ES-I3 (cell line): ENCODE data around the gene BLOC1S1.

Source experiments
- H3K36me3 ChIP-seq: 2 replicates; pipeline ENCODE4 v1.6.1; 2013; ENCODE audit warnings: mild to moderate bottlenecking, low read length, control low read depth, moderate library complexity; ENCODE audit not compliant: insufficient read depth
- H3K4me1 ChIP-seq: 2 replicates; pipeline ENCODE4 v1.6.1; 2013; ENCODE audit warnings: mild to moderate bottlenecking, control low read depth, low read length; ENCODE audit not compliant: insufficient read depth
- H3K9ac ChIP-seq: 2 replicates; pipeline ENCODE4 v1.6.1; 2013; ENCODE audit warnings: low read depth, mild to moderate bottlenecking, low read length, moderate library complexity
- H3K9me3 ChIP-seq: 2 replicates; pipeline ENCODE4 v1.6.1; 2013; ENCODE audit warnings: mild to moderate bottlenecking, low read length, moderate library complexity; ENCODE audit not compliant: control insufficient read depth, insufficient read depth

Gene BLOC1S1

DNA sequence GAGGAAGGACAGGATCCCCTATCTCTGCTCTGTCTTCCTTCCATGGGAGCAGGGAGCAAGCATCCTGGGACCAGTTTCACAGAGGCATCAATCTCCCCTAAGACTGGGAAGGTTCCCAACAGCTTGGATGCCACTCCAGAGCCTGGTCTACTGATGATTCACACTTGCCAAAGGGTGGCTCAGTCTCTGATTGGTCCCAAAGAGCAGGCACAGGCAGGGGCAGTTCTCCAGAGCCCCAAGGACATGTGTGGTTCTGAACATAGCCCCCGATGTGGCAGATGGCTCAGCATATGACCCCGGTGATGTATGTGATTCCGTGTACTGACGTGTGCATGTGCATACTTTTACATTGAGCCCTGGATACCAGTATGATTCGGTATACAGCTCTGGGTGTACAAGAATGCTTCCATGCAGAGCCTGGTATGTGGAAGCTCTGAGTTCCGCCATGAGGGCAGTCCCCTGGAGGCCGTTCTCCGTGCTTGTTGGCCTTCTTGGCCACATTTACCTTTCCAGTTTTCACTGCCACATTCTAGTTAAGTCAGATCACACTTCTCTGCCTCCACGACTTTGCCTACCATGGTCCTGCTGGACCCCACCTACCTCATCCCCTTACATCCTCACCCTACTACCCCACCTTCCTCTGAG lies 29.4 kb upstream of the BLOC1S1 start:
- no peaks in the 10 kb centered on the region for H3K4me1 ChIP-seq
- no peaks in the 10 kb centered on the region for H3K9me3 ChIP-seq
- H3K9ac ChIP-seq, result no peak overlapping the region

DNA sequence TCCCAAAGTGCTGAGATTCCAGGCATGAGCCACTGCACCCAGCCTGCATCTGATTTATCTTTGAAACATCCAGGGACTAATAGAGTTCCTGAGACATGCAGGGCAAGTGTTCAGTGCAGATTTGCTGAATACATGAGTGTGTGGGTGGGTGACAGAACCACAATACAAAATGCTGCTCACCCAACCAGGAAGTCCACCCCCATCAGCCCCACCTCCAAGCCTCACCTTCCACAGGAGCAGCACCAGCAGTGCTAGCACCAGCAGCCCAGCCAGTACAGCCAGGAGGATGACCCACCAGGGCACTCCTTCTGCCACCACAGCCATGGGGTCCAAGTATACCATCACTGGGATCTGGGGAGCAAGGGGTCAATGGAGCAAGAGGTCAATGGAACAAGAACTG lies 28.1 kb upstream of the BLOC1S1 start:
- H3K36me3 ChIP-seq, result peaks cover 6% of the 10 kb centered on the region; the same call in 1 of the 2 replicates
- H3K9ac ChIP-seq, result no peak overlapping the region
- H3K4me1 ChIP-seq, result no peaks in the 10 kb centered on the region
- H3K9me3 ChIP-seq, result no peaks in the 10 kb centered on the region; the same call in 1 of the 2 replicates

More for the DNA sequence above, 29.4 kb upstream of the BLOC1S1 start:
- peaks cover 6% of the 10 kb centered on the region; the same call in 1 of the 2 replicates for H3K36me3 ChIP-seq

DNA sequence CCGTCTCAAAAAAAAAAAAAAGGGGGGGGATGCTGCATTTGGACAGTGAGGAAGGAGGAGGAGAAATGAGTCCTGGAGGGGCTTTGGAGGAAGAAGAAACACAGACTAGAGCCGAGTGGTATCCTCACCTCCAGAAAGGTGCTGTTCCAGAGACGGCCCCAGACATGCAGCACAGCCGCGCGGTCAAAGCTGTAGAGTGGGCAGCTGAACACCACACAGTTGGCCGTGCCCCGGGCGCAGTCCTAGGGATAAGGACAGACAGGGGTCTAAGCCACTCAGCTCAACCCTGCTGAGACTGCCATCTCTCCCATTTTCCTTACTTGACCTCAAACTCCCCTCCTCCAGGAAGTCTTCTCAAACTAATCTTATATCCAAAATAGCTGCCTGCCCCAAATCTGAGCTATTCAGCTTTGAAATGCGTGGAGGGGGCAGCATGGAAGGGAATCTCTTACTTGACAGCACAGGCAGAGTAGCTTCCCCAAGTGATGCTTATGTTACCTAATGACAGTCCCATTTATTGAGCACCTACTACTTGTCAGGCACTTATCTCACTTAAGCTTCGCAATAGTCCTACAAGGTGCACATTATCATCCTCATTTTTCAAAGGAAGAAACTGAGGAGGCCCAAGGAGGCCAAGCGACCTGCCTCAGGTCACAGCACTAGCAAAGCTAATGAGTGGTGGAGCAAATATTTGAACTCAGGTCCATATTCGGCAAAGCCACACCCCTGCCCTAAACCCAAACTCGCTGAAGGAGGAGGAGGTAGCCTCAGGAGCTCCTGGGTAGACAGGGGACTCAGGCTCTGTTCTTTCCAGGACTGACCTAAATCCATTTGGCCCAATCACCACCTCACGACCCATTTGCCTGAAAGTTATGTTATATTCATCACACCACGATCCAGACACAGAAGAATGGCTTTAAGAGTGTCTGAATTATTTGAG lies 26.9 kb upstream of the BLOC1S1 start:
- Histone ChIP-seq H3K4me1 (no peaks in the 10 kb centered on the region), H3K36me3 (peaks cover 6% of the 10 kb centered on the region; the same call in 1 of the 2 replicates), H3K9ac (no peak overlapping the region), H3K9me3 (no peaks in the 10 kb centered on the region; the same call in 1 of the 2 replicates)

DNA sequence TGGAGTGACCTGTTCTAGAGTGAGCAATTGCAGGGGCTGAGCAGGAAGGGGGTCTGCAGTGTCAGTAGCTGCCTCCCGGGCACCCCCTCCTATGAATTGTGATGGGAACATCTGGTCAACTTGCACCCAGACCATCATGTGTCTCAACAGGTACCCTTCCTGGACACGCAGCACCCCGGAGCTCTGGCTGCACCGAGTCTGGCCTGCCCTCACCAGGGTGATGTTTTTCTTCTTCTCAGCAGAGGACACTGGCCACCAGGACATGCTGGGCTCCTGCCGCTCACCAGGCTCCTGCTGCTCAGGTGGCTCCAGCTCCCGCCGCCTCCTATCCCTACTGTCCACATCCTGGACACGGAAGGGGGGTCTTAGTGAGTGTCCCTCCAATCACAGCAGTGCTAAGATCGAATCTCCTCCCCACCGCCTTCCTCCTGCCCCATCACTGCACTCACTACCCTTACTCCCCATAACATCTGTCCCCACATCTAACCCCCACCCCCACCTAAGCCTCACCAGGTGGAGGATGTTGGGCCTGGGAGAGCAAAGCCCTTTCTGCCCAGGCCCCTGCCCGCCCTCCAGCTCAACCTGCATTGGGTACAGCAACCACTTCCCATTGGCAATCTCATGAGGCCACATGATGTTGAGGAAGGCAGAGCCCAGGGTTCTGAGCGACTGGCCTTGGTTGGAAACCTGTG lies 23.1 kb upstream of the BLOC1S1 start:
- H3K4me1 ChIP-seq, result no peaks in the 10 kb centered on the region
- H3K36me3 ChIP-seq, result peaks cover 4% of the 10 kb centered on the region; the same call in 1 of the 2 replicates
- no peak overlapping the region for H3K9ac ChIP-seq
- H3K9me3 ChIP-seq, result no peaks in the 10 kb centered on the region; the same call in 1 of the 2 replicates

DNA sequence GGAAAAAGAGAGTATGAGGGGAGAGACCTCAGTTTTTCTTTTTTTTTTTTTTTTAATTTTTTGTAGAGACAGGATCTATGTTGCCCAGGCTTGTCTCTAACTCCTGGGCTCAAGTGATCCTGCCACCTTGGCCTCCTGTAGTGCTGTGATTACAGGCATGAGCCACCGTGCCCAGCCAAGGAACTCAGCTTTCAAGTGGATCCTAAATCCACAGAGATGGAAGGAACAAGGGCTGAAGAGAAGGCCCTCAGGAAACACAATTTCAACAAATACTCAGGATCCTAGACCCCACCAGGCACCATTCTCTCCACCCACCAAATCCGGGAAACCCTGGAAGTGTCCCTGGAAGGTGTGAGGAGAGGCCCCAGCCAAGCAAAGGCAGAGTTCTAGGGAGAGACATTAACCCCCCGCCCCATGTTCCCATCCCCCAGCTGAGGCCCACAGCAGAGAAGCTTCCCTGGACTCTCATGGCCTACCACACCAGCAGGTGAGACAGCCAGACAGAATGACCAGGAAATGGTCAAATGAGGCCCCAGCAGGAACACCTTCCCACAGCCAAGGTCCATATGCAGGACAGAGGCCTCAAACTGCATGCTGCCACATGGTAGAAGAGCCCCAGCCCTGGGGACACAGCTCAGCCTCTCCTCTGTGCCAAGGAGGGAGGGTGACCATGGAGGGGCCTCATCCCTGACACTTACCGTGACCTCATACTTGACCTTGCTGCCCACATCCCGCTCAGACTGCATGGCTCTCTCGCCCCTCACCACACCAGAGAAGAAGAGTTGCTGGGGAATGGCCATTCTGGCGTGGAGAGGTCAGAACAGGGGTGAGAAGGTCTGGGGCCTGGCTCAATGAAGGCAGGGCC lies 22.3 kb upstream of the BLOC1S1 start:
- H3K9ac ChIP-seq, result no peak overlapping the region
- H3K36me3 ChIP-seq, result no peaks in the 10 kb centered on the region
- no peaks in the 10 kb centered on the region for H3K4me1 ChIP-seq

DNA sequence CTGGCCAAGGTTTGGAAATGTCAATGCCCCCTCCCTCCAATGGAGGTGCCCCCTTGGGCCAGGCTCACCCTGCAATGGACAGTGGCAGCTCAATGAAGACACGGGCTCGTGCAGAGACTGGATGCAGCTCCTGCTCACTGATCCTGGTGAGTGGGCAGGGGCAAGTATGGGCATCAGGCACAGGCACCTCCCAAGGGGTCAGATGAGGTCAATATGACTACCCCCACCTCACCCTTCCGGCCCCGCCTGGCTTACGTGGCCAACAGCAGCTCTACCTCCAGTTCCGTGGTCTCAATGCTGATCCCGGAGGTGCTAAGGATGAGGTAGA lies 21.7 kb upstream of the BLOC1S1 start:
- Histone ChIP-seq H3K36me3 (no peaks in the 10 kb centered on the region), H3K4me1 (no peaks in the 10 kb centered on the region), H3K9me3 (no peaks in the 10 kb centered on the region; the same call in 1 of the 2 replicates)

More for the DNA sequence above, 22.3 kb upstream of the BLOC1S1 start:
- no peaks in the 10 kb centered on the region; the same call in 1 of the 2 replicates for H3K9me3 ChIP-seq

DNA sequence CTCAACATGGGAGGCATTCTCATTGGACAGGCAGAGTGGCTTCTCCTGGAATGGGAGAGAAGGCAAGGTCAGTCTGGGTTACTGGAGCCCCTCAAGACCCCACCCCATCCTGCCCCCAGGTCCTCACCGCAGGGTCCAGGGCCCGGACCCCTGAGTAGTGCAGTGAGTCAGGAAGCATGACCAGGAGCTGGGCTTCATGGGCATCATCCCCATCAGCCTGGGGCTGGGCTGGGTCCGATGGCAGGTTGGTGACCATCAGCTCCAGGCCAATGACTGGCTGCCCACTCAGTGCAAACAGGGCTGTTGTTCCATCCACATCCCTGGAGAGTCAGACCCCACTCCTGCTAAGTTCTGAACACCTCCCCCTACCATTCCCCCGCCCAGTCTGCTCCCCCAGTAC lies 21.2 kb upstream of the BLOC1S1 start:
- Histone ChIP-seq H3K9ac (no peak overlapping the region), H3K36me3 (no peaks in the 10 kb centered on the region), H3K4me1 (no peaks in the 10 kb centered on the region), H3K9me3 (no peaks in the 10 kb centered on the region; the same call in 1 of the 2 replicates)

More for the DNA sequence above, 21.7 kb upstream of the BLOC1S1 start:
- no peak overlapping the region for H3K9ac ChIP-seq

DNA sequence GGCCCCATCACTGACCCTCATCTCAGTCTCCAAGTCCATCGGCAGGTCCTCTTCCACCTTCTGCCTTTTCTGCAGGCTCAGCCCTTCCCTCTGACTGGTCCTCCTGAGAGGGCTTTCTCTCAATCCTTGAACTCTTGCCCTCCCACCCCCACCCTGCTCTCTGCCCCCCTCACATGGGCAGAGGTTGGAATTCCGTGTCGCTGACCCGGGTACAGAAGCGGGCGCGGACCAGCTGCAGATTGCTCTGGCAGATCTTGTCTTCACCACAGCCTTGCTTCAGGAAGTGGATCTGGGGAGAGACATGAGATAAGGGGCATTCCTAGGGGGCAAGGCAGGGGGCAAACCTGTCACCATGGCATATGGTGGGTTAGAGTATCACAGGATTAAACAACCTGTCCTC lies 20.5 kb upstream of the BLOC1S1 start:
- no peaks in the 10 kb centered on the region for H3K36me3 ChIP-seq
- no peaks in the 10 kb centered on the region for H3K4me1 ChIP-seq
- no peak overlapping the region for H3K9ac ChIP-seq
- no peaks in the 10 kb centered on the region; the same call in 1 of the 2 replicates for H3K9me3 ChIP-seq

DNA sequence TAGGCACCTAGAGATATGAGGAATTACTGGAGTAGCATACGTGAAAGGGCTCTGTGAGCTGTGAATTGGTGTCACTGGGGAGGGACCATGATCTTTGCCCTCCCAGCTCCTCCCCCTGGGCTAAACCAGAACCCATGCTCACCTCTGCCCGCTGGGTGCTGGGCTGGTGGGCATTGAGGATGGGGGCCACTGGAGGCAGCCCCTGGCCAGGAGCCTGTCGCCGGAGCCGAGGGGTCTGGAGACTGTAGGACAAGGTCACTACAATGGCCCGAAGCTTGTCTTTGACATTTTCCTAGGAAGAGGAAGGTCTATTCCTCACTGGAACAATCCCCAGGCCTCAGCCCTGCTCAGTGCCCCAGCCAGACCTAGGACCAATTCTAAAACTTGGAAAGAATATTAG lies 19.7 kb upstream of the BLOC1S1 start:
- Histone ChIP-seq H3K36me3 (no peaks in the 10 kb centered on the region), H3K4me1 (no peaks in the 10 kb centered on the region), H3K9me3 (no peaks in the 10 kb centered on the region; the same call in 1 of the 2 replicates), H3K9ac (no peak overlapping the region)

DNA sequence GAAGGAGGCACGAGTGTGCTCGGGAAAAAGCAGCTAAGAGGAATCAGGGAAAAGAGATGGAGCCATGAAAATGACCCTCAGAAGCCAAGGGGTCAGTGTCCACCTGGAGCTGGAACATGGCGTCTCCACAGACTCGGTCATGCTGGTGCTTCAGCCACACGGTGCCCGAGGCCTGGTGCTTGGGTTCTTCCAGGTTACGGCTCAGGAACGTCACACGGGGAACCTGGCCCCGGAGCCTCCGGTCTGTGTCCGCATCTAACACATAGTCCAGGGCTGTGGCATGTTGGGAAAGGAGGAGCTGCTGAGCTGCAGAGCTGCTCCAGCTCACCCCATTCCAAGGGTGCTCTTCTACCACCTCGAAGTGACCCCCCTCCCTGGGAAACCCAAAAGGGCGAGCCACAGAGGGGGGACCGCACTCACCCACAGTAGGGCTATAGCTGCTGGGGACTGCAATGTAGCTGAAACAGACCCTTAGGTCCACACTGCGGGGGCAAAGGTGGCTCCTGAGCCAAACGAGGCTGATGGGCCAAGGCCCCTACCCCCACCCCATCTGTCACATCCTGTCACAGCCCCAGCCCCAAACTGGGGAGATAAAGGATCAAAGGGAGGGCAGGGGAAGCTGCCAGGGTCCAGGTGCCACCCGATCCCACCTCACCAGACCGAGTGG lies 18.9 kb upstream of the BLOC1S1 start:
- Histone ChIP-seq H3K36me3 (no peaks in the 10 kb centered on the region), H3K9ac (no peak overlapping the region), H3K9me3 (no peaks in the 10 kb centered on the region; the same call in 1 of the 2 replicates), H3K4me1 (no peaks in the 10 kb centered on the region)

DNA sequence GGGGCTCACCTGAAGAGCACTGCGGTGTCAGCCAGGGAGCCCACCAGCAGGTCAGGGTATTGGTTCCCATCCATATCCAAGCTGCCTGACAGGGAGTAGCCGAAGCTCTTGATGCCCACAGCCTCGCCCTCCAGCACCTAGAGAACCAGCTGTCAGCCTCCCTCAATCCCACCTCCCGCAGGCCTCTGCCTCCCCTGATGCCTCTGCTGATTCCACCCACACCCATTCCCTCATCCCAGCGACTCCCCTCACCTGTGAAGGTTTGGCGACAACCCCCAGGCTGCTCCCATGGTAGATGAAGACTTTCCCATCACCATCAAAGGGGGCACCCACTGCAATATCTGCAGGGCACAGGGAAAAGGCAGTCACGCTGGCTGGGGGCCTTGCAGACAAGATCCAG lies 18.2 kb upstream of the BLOC1S1 start:
- Histone ChIP-seq H3K9ac (no peak overlapping the region), H3K9me3 (no peaks in the 10 kb centered on the region), H3K36me3 (no peaks in the 10 kb centered on the region), H3K4me1 (no peaks in the 10 kb centered on the region)

DNA sequence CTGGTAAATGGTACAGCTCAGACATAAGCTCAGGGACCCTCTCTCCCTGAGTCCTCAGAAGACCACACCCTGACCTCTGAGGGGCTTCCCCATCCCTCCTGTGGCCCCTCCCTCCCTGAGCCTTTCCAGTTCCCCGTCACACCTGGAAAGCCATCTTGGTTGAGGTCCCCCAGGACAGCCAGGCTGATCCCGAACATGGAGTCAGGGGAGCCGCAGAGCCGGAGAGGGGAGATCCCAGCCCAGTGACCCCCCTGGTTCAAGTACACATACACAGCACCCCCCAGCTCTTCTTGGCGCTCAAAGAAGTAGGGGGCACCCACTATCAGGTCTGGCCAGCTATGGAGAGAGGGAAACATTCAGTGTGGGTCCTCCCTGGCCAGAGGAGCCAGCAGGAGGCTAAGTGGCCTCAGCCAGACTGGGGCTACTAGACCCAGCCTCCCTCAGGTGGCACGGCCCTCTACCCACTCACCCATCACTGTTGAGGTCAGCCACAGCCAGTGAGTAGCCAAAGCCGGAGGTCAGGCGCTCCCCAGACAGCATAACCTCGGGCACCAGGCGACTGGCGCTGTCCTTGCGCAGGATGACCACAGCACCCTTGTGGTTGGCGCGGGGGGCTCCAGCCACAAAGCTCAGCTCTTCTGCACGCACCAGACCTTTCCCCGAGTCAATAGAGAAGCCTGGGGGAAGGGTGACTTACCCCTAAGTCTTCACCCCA lies 17.4 kb upstream of the BLOC1S1 start:
- no peaks in the 10 kb centered on the region for H3K4me1 ChIP-seq
- no peaks in the 10 kb centered on the region for H3K9me3 ChIP-seq
- H3K36me3 ChIP-seq, result no peaks in the 10 kb centered on the region
- no peak overlapping the region for H3K9ac ChIP-seq

DNA sequence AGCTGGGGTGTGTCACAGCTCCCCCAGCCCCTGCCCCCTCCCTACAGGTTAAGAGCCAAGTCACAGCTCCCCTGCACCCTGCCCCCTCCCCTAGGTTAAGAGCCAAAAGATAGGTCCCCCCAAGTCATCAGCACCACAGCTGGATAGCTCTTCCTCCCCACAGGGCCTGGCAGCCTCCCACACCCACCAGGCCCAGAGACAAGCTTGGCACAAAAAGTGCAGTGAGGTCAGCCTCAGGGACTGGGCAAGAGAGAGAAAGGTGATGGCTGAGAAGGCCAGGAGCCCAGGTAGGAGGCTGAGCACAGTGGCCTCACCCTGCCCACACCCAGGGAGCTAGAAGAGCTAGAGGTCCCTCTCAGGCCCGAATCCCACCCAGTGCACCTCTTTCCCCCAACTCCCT lies 16.9 kb upstream of the BLOC1S1 start:
- no peak overlapping the region for H3K9ac ChIP-seq
- H3K36me3 ChIP-seq, result no peaks in the 10 kb centered on the region
- H3K4me1 ChIP-seq, result no peaks in the 10 kb centered on the region
- H3K9me3 ChIP-seq, result no peaks in the 10 kb centered on the region
